Measurements from ENCODE around the gene KRT7.

Gene KRT7

DNA sequence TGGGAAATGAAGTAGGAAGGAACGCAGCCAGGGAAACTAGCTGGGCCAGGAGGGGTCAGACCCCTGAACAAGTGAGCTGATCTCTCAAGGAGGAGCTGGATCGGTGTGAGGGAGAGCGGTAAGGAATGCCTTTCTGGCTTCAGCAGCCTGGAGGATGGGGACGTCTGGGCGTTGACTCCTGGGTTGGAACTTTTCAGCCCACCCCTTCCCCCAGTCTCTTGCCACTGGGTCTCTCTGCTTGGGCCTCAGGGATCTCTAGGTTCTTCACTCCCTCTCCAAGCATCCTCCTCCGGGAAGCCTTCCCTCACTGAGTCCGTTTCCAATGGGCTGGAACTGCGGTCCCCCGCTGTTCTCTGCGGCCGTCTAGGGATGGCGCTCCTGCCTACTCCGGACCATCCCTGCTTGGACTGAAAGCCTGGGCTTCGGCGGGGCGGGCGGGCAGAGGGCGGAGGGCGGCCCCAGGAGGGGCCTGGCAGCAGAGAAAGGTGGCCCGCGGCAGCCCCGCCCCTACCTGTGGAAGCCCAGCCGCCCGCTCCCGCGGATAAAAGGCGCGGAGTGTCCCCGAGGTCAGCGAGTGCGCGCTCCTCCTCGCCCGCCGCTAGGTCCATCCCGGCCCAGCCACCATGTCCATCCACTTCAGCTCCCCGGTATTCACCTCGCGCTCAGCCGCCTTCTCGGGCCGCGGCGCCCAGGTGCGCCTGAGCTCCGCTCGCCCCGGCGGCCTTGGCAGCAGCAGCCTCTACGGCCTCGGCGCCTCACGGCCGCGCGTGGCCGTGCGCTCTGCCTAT is at the start of gene KRT7:
KRT7 (plus strand) TSS at position 570 of the 788 bp plus-strand sequence; CDS start at position 624, 54 bp downstream.
- H3K4me3 ChIP-seq (ENCODE audit: low read depth, low read length): no peak within 1 kb of the TSS
- DNase-seq (ENCODE audit: low read depth): no peak

GRCh38 chr12:52183544-52183910 is 49.5 kb upstream of the KRT7 start:
- no peak for DNase-seq (ENCODE audit: low read depth)
- no peak overlapping the region for H3K4me3 ChIP-seq (ENCODE audit: low read depth, low read length)

- no peak overlapping the region for H3K4me3 ChIP-seq (ENCODE audit: low read depth, low read length)
- DNase-seq (ENCODE audit: low read depth): no peak
Observed at GRCh38 chr12:52183971-52184370, 49.1 kb upstream of the KRT7 start.

GRCh38 chr12:52184813-52185212 is 48.2 kb upstream of the KRT7 start:
- no peak for DNase-seq (ENCODE audit: low read depth)
- H3K4me3 ChIP-seq (ENCODE audit: low read depth, low read length): no peak overlapping the region

DNA sequence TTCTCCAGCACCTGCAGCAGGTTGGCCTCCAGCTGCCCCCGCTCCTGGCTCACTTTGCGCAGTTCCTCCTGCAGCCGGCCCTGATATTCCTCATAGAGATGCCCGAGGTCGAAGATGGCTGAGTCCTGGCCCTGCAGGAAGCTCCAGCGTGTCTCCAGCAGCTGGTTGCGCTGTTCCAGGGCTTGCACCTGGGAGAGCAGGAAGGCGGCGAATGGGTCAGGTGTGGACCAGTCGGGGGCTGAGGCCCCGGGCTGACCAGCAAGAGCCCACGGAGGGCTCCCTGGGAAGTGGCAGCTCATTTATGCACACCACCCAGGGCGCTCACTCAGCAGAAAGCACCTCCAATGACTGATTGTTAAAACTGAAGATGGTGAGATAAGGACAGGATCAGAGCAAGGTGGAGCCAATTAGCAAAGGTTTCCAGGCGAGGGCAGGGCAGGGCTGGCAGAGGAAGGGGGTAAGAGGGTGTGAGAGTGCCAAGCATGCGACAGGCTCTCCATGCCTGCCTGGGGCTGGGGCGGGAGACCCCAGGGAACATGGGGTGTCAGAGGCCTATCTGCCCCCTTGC is 47.6 kb upstream of the KRT7 start:
- DNase-seq (ENCODE audit: low read depth): no peak
- H3K4me3 ChIP-seq (ENCODE audit: low read depth, low read length): no peak overlapping the region

DNA sequence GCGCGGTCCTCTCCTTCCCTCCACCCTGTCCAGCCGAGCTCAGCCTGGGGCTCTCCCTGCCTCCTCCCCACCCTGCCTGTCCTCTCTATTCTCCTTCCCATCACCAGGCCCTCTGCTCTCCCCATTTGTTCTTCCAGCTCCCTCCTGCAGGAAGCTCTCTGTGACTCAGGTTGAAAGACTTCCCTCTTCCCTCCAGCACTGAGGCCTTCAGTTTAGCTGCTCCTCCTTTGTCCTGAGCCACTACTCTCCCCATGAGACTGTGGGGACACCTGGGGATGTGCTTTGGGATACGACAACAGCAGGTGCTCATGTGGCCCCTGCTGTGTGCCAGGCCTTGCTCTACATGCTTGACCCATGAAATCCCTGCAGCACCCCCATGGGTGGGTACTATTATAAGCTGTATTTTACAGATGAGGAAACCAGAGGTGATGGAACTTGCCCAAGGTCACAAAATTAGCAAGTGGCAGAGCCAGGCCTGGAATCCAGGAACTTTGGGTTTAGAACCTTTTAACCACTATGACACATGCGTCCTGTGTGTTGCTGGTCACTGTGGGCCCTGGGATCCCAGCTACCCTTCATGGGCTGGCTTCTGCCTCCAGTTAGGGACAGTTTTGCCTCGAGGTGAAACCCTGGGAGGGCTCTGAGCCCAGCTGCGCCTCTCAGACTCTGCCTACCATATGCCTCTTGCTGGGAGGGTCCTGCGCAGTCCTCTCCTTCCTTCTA is 46.8 kb upstream of the KRT7 start:
- no peak for DNase-seq (ENCODE audit: low read depth)
- no peak overlapping the region for H3K4me3 ChIP-seq (ENCODE audit: low read depth, low read length)

GRCh38 chr12:52187206-52187605 is 45.8 kb upstream of the KRT7 start:
- no peak for DNase-seq (ENCODE audit: low read depth)
- H3K4me3 ChIP-seq (ENCODE audit: low read depth, low read length): no peak overlapping the region

DNA sequence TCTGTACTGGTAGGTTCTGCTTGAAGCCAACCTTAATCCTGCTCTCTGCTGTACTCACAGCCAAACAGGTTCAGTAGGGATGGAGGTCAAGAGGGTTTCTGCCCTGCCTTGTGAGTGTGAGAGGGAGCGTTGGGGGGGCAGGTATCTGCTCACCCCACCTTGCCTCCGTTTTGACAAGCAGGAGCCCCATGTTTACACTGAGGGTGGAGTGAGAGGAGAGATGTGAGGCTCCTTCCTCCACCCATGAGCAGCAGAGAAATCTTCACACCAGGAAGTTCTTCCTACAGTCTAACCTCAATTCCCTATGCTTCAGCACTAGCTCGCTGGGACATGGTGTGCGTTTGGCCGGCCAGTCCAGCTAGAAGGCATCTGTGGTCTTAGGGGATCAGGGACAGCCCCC is 45.4 kb upstream of the KRT7 start:
- DNase-seq (ENCODE audit: low read depth): no peak
- H3K4me3 ChIP-seq (ENCODE audit: low read depth, low read length): no peak overlapping the region

- no peak for DNase-seq (ENCODE audit: low read depth)
- H3K4me3 ChIP-seq (ENCODE audit: low read depth, low read length): no peak overlapping the region
Observed at GRCh38 chr12:52188658-52189057, 44.4 kb upstream of the KRT7 start.

- no peak for DNase-seq (ENCODE audit: low read depth)
- no peak overlapping the region for H3K4me3 ChIP-seq (ENCODE audit: low read depth, low read length)
Observed at GRCh38 chr12:52189376-52190174, 43.5 kb upstream of the KRT7 start.

DNA sequence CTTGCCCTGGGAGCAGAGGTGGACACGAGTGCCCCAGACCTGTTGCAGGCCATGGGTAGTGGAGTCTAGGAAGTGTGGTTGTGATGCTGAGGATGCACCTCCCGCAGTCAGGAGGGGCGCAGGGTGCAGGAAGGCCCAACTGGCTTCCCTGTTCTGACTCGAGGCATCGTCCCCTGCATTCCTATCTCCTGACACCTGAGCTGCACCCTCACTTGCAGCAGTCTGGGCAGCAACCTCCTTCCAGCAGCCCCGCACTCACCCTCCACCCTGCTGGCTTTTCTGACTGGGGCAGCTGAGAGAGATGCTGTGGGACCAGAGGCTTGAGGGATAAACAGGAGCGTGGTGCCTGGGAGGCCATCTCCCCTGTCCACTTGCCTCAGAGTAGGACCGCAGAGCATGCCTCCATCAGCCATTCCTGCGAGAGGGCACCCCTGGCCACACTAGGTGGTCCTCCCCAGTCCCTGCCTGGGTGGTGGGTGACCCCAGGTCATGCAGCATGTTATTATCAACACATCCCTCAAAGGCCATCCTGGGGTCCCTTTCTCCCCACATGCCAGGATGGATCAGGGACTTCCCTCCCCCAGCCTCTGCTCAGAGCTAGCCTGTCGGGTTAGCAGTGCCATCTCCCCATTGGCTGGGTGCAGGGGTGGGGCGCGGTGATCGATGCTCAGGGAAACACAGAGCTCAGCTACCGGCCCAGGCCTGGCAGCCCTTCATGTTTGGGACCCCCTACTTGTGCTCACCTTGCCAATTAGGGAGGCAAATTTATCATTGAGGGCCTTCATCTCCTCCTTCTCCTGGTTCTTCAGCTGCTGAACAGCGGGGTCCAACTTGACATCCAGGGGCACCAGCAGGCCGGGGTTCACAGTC is 41.9 kb upstream of the KRT7 start:
- no peak for DNase-seq (ENCODE audit: low read depth)
- peak overlapping the region; percentile 18 for H3K4me3 ChIP-seq (ENCODE audit: low read depth, low read length)

DNA sequence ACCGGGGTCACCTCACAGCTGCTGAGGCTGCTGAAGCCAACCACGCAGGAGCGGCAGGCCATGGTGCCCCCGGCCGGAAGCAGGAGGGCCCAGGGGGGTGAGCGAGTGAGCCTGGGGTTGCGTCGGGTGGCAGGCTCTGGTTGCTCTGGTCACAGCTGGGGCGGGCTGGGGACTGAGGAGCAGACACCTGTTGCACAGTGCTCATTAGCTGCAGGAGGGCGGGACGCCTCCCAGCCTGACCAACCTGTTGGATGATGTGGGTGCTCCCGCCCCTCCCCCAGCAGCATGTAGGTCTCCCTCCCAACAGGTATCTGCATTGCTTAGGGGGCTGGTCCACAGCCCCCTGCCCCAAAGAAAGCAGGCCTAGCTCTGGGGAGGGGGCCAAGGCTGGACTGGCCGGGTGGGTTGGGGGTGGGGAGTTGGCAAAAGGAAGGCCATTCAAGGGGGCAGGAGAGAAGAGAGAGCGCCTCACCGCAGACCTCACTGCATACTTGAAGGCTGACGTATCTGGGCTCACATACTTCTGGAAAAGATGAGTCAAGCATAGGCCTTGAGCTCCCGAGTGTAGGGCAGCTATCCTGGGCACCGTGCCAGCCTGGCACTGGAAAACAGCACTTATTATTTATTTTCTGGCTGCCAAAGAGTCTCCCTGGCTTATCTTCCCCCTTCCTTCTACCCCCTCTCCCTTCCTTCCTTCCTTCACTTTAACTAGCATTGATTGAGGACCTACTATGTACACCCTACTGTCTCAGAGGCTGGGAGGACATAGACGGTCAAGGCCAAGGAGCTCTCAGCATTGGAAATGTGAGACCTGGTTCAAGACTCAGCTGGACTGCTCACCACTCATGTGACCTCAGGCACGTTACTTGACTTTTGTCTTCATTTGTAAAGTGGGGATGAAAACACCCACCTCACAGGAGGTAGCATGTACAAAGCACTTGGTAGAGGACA is 40.9 kb upstream of the KRT7 start, which contains the start of gene KRT80:
KRT80 (minus strand) TSS at position 174 of the 951 bp plus-strand sequence; CDS start at position 62, 112 bp downstream.
- peak; percentile 96 for DNase-seq (ENCODE audit: low read depth)
- peak within 1 kb of the TSS; percentile 18 for H3K4me3 ChIP-seq (ENCODE audit: low read depth, low read length)

- H3K4me3 ChIP-seq (ENCODE audit: low read depth, low read length): no peak overlapping the region
- no peak for DNase-seq (ENCODE audit: low read depth)
Observed at GRCh38 chr12:52193532-52193931, 39.5 kb upstream of the KRT7 start.

- no peak overlapping the region for H3K4me3 ChIP-seq (ENCODE audit: low read depth, low read length)
- DNase-seq (ENCODE audit: low read depth): no peak
Observed at GRCh38 chr12:52193991-52194390, 39.1 kb upstream of the KRT7 start.

GRCh38 chr12:52195065-52195730 is 37.8 kb upstream of the KRT7 start:
- DNase-seq (ENCODE audit: low read depth): no peak
- H3K4me3 ChIP-seq (ENCODE audit: low read depth, low read length): no peak overlapping the region

DNA sequence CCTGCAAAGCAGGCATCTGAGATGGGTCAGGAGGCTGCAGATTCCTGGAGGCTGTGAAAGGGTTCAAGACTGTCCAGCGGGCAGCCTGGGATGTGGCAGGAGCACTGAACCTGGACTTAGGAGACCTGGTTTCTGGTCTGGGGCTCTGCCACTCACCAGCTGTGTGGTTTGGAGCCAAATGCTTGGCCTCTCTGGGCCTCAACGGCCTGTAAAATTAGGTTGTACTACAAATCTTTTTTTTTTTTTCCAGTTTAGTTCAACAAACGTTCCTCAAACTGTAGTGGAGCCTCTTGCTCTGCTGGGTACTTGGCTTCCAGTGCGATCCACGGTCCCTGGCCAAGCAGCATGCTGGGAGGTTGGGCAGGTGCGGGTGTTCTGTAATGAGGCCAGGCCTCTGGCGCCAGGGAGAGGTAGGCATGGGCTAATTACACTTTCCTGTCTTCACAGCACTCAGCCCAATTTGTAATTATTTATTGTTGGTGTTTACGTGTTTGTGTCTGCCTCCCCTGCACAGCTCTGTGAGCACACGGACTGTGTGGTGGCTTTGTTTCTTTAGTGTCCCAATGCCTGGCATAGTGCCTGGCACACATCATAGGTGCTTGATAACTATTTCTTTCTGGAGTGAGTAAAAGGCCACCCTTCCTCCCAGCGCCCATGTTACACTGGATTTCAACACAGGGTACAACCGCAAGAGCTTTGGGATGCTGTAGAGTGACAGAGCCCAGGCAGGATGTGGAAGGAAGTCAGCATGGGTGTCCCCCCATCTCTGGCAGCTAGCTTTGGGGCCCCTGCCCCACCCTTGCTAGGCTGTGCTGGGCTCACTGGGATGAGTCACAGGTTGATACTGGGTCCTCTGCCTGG is 35.4 kb upstream of the KRT7 start:
- no peak for DNase-seq (ENCODE audit: low read depth)
- H3K4me3 ChIP-seq (ENCODE audit: low read depth, low read length): no peak overlapping the region

Data from skeletal muscle cell (primary cell).